Right atrium auricular region (tissue), 2 donors: ENCODE data around the gene C15orf62. TPM values are rescaled to one million over a fixed set of nuclear protein-coding genes. Genes with fewer than 3 reads are reported as not detected.

Experiments
- DNase-seq: peaks from one replicate; pipeline ENCODE4 v3.0.0-alpha.2; 2019; ENCODE audit warnings: low spot score
- H3K27ac ChIP-seq, 2 donors: fragments of 200-600 bp; sonication (generic); 1 replicate in 1 of 2; 2 replicates in 1 of 2; pipeline ENCODE4 v1.5.1; 2016 to 2019
- H3K27me3 ChIP-seq, 2 donors: fragments of 200-600 bp; sonication (generic); one replicate each; pipeline versions ENCODE4 v1.5.1 to v1.6.0; 2017 to 2019
- H3K36me3 ChIP-seq: fragments of 200-600 bp; sonication (generic); one replicate; pipeline ENCODE4 v1.5.1; 2016
- H3K4me1 ChIP-seq, 2 donors: fragments of 200-600 bp; sonication (generic); one replicate each; pipeline versions ENCODE4 v1.5.1 to v1.6.0; 2017 to 2019
- H3K4me3 ChIP-seq, 2 donors: fragments of 200-600 bp; sonication (generic); 1 replicate in 1 of 2; 2 replicates in 1 of 2; pipeline ENCODE4 v1.5.1; 2017 to 2019; ENCODE audit warnings: mild to moderate bottlenecking in 1 of 2, moderate library complexity in 1 of 2
- H3K9me3 ChIP-seq, 2 donors: fragments of 200-600 bp; sonication (generic); one replicate each; pipeline ENCODE4 v1.5.1; 2019
- CTCF ChIP-seq, 2 donors: fragments of 200-600 bp; sonication (generic); IDR thresholded peaks; one replicate each; pipeline ENCODE4 v1.5.1; 2019; ENCODE audit warnings: antibody characterized with exemption in 2 of 2
- total RNA-seq, 2 donors: library from RNA; depleted of rRNA; stranded (reverse); fragments of >200 nt; gene quantifications; one replicate each; pipeline ENCODE4 v1.1.0, GENCODE V29; 2016

The C15orf62 gene
- total RNA-seq, 2 donors from 2014 or later: 0.83 TPM; not detected in 1

GRCh38 chr15:40775740-40776536 is 6.2 kb downstream of the C15orf62 start:
- no peak for DNase-seq
- Histone ChIP-seq H3K4me1 (no peaks in the 10 kb centered on the region), H3K36me3 (peaks cover 74% of the 10 kb centered on the region), H3K4me3 (no peak overlapping the region), H3K27ac (no peak overlapping the region), H3K27me3 (no peaks in the 10 kb centered on the region), H3K9me3 (no peaks in the 10 kb centered on the region)
- no peak for TF ChIP-seq CTCF (IDR thresholded peaks at IDR 0.05)

GRCh38 chr15:40776537-40777141 is 6.9 kb downstream of the C15orf62 start:
- no peak for DNase-seq
- Histone ChIP-seq H3K4me3 (no peak overlapping the region), H3K27ac (no peak overlapping the region), H3K4me1 (no peaks in the 10 kb centered on the region), H3K36me3 (peaks cover 72% of the 10 kb centered on the region), H3K27me3 (no peaks in the 10 kb centered on the region), H3K9me3 (no peaks in the 10 kb centered on the region)
- TF ChIP-seq CTCF (IDR thresholded peaks at IDR 0.05): no peak

- H3K4me1 ChIP-seq: peaks cover 0 to 11% of the 10 kb centered on the region in 2 donors
- no peak overlapping the region for H3K27ac ChIP-seq
- no peaks in the 10 kb centered on the region for H3K27me3 ChIP-seq
- no peak for DNase-seq
- TF ChIP-seq CTCF (IDR thresholded peaks at IDR 0.05): peak in 1 of 2 donors; percentile 45
- H3K36me3 ChIP-seq: peaks cover 25% of the 10 kb centered on the region
- H3K4me3 ChIP-seq: no peak overlapping the region
- H3K9me3 ChIP-seq: no peaks in the 10 kb centered on the region
Observed at GRCh38 chr15:40782609-40783227, 12.9 kb downstream of the C15orf62 start.

- DNase-seq: no peak
- Histone ChIP-seq H3K27me3 (no peaks in the 10 kb centered on the region), H3K4me3 (no peak overlapping the region), H3K36me3 (peaks cover under 1% of the 10 kb centered on the region), H3K9me3 (no peaks in the 10 kb centered on the region), H3K4me1 (peaks cover 0 to 11% of the 10 kb centered on the region in 2 donors), H3K27ac (no peak overlapping the region)
- no peak for TF ChIP-seq CTCF (IDR thresholded peaks at IDR 0.05)
Observed at GRCh38 chr15:40785164-40785563, 15.4 kb downstream of the C15orf62 start.

GRCh38 chr15:40785814-40786213 is 16.0 kb downstream of the C15orf62 start:
- Histone ChIP-seq H3K4me1 (peaks cover 0 to 11% of the 10 kb centered on the region in 2 donors), H3K36me3 (no peaks in the 10 kb centered on the region), H3K4me3 (no peak overlapping the region), H3K27ac (no peak overlapping the region), H3K9me3 (no peaks in the 10 kb centered on the region), H3K27me3 (no peaks in the 10 kb centered on the region)
- DNase-seq: no peak
- no peak for TF ChIP-seq CTCF (IDR thresholded peaks at IDR 0.05)
